ENCODE data around the gene CCND1.

GRCh38 chr11:69686452-69686851, 45.5 kb downstream of the CCND1 start:
- TF ChIP-seq GABPA (IDR thresholded peaks at IDR 0.05; ENCODE audit: borderline replicate concordance, insufficient read depth, low read length), result no peak
- TF ChIP-seq CTCF (IDR thresholded peaks at IDR 0.05; ENCODE audit: control extremely low read depth in 1 of 3, insufficient read depth in 1 of 3, low read depth in 1 of 3, low read length in 3 of 3), result no peak
- no peak for TF ChIP-seq YY1 (IDR thresholded peaks at IDR 0.05; ENCODE audit: low read depth, low read length)
- no peak for TF ChIP-seq EP300 (IDR thresholded peaks at IDR 0.05; ENCODE audit: borderline replicate concordance in 1 of 2, low read depth in 2 of 2, low read length in 2 of 2)
- no peak for TF ChIP-seq JUN (IDR thresholded peaks at IDR 0.05; ENCODE audit: low read depth, low read length)
- TF ChIP-seq RAD21 (IDR thresholded peaks at IDR 0.05 in 1 of 2, conservative IDR thresholded peaks at IDR 0.05 in 1 of 2; ENCODE audit: low read depth in 2 of 2, low read length in 2 of 2), result no peak
- no peak for TF ChIP-seq TCF12 (IDR thresholded peaks at IDR 0.05; ENCODE audit: low read depth, low read length)
- no peak for TF ChIP-seq SP2 (IDR thresholded peaks at IDR 0.05; ENCODE audit: low read length)
- no peak for TF ChIP-seq MAX (IDR thresholded peaks at IDR 0.05)
- TF ChIP-seq TEAD4 (IDR thresholded peaks at IDR 0.05; ENCODE audit: low read depth, low read length), result no peak
- no peak for TF ChIP-seq EZH2 (IDR thresholded peaks at IDR 0.05; ENCODE audit: low read depth, low read length, severe bottlenecking)

All from H1 (cell line).